Measurements from ENCODE around the gene RSPH9.

DNA sequence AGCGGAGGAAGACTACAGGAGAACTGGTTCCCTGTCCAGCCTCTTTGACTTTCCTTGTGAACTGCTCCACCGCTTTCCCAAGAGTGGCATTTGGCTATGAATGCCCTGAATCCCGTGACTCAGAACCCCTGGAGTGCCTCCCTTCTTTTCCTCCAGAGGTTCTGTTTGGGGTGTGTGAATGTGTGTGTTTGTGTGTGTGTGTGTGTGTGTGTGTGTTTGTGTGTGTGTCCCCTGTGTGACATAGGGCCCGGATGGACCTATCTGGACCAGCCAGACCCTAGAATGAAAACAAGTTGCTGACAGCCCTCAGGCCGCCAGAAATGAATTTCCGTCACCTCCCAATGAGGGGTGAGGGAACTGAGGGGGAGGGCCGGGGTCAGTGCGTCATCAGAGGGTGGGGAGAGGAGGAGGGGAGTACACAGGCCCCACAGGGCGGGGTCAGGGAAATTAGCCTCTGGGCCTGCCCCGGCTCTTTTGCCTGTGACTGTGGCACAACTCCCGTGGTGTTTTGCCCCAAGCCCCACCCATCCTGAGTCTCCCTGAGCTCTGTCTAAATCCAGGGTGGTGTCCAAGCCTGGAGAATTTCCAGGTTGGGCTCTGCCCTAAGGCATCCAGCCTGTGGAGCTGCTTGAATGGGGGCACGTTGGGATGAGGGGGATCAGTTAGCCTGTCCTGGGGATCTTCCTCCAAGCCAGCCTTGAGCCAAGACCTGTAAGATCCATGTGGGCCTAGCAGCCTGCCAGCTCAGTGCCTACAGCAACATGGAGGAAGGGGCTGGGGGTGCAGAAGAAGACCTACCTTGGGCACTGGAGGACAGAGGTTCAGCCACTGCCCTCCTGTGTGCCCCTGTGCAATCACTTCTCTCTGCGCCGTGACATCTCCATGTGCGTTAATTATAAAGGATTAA, 58.0 kb downstream of the RSPH9 start:
- TF ChIP-seq EZH2 (IDR thresholded peaks at IDR 0.05; ENCODE audit: low read length, unreplicated experiment): no peak
- TF ChIP-seq, protein P1, sequence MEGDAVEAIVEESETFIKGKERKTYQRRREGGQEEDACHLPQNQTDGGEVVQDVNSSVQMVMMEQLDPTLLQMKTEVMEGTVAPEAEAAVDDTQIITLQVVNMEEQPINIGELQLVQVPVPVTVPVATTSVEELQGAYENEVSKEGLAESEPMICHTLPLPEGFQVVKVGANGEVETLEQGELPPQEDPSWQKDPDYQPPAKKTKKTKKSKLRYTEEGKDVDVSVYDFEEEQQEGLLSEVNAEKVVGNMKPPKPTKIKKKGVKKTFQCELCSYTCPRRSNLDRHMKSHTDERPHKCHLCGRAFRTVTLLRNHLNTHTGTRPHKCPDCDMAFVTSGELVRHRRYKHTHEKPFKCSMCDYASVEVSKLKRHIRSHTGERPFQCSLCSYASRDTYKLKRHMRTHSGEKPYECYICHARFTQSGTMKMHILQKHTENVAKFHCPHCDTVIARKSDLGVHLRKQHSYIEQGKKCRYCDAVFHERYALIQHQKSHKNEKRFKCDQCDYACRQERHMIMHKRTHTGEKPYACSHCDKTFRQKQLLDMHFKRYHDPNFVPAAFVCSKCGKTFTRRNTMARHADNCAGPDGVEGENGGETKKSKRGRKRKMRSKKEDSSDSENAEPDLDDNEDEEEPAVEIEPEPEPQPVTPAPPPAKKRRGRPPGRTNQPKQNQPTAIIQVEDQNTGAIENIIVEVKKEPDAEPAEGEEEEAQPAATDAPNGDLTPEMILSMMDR (conservative IDR thresholded peaks at IDR 0.05; ENCODE audit: low read depth, low read length): no peak
- no peak for TF ChIP-seq EZH2phosphoT487 (IDR thresholded peaks at IDR 0.05; ENCODE audit: borderline replicate concordance, low read length)

Measured in PC-3 (cell line).